Myocyte (in vitro differentiated cells): Measurements from ENCODE around the gene TMEM89. TPM values are rescaled to one million over a fixed set of nuclear protein-coding genes. Genes with fewer than 3 reads are reported as not detected.

Experiments used
- DNase-seq: peaks from one replicate; pipeline ENCODE4 v3.0.0-alpha.2; 2012; ENCODE audit warnings: low read depth
- total RNA-seq: library from RNA; depleted of rRNA; stranded (reverse); fragments of >200 nt; gene quantifications from 2 replicates; pipeline ENCODE4 v1.2.3, GENCODE V29; 2014

TMEM89 gene
- total RNA-seq, 1 donor from 2014 or later = not detected

DNA sequence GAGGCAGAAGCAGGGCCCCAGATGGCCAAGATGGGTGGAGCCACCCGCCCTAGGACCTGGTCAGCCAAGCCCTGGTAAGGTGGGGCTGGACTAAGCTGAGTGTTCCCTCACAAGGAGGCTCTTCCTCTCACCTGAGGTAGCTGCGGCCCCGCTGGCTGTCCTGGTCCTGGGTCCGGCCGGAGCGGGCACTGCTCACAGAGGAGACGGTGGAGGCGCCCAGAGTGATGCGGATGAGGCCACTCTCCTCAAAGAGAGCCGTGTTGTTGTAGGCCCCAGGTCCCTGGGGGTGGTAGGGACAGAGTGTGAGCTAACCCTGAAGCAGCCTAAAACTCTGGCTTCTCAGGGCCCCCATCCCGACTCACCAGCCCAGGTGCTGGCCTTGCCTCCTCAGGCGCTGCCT, 21.0 kb upstream of the TMEM89 start:
- no peak for DNase-seq

DNA sequence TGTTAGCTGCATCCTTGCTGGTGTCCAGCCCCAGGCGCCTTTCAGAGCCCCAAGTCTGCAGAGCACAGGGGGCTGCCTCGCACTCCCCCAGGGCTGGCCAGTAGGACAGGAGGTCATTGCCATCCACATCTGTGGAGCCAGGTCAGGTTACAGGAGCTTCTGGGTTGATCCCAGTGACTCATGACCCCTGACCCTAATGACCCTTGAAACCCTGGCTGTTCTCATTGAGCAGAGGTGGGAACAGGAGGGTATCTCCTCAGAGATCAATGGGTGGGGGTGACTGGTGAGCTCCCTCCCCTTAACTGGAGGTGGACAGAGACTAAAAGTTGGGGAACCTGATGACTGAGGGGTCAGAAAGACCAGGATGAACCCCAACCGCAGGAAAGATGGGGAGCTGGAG, 19.8 kb upstream of the TMEM89 start:
- no peak for DNase-seq

DNA sequence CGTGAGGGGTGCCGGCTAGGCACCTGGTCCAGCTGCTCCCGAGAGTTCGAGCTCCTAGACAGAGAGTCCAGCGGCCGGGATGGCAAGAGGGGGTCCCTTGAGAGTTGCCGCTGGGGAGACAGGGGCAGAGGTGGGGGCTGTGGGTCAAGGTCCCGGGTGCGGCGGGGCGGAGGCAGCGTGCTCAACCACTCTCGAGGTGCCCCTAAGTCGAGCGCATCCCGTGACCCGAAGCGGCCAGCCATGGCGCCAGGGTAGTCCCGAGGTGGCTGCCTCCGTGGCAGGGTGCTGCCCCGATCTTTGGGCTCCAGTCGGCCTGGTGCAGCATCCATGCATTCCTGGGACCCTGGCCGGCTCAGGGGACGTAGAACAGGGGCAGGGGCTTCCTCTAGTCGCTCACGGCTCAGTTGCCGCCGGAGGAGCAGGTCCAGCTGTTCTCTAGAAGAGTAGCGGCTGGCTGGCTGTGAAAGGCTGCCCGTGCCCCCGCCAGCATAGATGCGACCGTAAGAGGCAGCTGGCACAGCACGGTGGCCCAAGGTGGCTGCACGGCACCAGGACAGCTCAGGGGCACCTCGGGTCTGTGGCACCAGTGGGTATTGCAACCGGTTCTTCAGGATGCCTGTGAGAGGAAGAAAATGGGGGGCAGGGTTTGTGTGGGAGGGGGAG, 18.5 kb upstream of the TMEM89 start:
- DNase-seq = no peak

DNA sequence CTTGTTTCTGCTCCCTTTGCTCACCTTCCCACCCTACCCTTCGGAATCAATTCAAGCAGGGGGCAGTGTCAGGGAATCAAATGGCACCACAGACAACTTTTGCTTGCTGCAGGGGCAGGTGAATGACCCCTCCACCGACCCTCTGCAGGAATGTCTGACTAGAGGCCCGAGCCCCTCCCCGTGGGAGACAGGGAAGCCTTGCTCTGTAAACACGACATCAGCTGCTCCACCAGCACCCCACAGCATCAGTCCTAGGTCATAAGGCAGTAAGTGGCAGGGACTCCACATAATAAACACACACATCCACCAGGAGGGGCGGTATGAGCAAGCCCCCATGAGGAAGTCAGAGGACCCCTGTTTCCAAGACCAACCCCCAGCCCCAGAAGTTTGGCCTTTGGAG, 15.7 kb upstream of the TMEM89 start:
- no peak for DNase-seq

DNA sequence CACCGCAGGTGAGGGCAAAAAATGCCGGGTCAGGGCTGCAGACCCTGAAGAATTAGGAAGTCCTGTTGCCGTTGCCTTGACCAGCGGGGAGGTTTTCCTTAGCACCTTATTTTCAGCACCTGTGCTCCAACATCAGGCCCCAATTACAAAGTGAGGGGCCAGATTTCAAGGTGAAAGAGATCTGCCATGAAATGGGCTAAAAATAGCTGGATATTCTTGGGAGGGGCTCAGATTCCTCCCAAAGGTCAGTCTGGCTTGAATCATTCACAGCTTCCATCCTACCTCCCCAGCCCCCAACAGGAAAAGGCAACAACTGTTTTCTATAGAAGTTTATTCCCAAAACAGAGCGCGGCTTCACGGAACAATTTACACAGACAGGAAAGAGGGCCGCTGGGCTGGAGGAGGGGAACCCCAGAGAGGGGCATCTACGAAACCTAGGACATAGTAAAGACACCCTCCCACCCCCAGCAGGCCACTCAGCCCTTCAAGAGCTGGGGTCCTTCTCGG, 14.6 kb upstream of the TMEM89 start:
- DNase-seq = no peak

DNA sequence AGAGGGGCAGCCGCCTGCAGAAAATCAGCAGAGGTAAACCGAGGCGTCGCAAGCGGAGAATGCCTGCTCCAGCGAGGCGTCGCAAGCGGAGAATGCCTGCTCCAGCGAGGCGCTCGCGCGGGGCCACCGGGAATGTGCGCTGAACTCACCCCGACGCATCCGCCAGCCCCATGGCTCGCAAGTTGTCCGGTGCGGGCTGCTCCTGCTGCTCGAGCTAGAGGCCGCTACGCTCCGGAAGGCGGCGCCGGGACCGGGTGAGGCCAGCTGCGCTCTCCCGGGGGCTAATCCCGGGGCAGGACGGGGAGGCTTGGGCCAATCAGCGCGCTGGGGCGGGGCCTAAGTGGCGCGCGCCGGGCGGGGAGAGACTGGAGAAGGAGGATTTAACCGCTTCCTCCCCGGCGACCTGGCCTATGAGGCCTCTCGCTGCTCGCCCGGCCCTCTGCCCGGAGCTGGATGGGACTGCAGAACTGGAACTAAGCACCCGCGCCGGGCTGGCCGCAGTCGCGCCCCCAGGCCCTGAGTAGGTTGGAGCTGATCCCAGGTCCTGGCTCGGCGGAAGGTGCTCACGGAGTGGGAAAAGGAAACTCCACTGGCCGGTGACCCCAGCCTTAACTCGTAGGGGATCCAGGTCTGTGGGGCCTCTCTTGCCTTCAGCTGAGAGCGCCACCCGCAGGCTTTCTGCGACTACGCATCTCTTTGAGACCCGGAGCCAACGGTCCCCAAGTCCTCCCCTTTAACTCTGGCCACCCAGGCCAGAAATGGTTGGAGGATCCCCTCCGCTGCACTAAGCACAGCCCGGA, 13.9 kb upstream of the TMEM89 start, which contains the start of gene SLC26A6:
Gene SLC26A6 (minus strand): TSS at position 240 of the 800 bp plus-strand sequence. CDS start 68 bp downstream, at position 172.
- DNase-seq = peak; percentile 98

DNA sequence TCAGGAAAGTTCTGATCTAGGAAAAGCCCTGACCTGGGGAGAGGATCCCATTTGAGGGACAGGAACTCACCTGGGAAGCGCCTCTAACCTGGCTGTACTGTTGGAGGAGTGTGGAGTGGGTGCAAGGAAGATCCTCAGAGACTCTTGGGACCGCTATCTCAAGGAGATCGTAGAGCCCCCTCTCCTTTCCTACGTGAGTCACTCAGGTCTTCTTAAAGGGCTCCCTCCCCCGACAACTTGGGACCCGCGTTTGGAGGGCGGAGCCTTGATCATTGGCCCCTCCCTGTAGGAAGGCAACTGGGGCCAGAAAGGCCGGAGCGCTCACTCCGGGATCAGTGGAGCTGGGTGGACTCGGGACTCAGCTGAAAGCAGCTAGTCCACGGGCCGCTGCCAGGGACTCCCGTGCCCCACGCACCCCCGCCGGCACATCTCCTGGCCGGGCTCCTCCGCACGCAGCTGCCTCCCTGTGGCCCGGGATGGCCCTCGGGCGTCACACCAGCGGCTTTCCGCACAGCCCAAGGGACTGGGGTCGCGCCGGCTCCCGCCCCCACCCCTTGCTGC, 13.2 kb upstream of the TMEM89 start:
- peak; percentile 73 for DNase-seq

DNA sequence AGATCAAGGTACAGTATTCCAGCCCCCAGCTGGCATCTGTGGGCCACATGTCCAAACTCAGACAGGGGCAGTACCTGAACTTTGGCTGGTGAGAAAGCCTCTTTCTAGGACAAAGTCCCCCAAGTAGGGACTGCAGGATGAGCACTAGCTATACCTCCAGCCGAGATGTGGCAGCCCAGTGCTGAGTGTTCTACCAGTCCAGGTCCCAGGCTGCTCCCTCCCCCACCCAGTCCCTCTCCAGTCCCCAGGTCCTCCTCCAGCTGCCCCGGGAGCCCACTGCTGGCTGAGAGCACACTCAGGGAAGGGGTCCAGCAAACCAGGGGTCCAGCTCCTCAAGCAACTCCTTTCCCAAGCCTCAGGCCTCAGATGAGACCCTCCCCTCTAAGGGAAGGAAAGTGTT, 12.2 kb upstream of the TMEM89 start:
- no peak for DNase-seq

DNA sequence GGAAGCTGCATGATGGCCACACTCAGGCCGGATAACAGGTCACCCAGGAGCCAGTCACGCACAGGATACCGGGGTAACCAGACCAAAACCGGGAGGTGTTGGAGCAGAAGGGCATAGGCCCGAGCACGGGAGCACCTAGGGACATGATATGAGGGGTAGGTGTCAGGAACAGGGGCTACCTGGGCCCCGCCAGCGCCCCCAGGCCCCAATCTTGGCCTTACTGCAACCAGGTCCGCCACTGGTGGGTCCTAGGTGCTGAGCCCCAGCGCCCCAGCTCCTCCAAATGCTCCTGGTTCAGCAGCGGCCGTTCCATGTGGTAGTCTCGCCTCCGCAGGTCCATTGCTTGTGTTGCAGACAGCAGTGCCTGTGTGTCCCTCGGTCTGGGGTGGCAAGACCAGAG, 11.7 kb upstream of the TMEM89 start:
- DNase-seq = no peak

DNA sequence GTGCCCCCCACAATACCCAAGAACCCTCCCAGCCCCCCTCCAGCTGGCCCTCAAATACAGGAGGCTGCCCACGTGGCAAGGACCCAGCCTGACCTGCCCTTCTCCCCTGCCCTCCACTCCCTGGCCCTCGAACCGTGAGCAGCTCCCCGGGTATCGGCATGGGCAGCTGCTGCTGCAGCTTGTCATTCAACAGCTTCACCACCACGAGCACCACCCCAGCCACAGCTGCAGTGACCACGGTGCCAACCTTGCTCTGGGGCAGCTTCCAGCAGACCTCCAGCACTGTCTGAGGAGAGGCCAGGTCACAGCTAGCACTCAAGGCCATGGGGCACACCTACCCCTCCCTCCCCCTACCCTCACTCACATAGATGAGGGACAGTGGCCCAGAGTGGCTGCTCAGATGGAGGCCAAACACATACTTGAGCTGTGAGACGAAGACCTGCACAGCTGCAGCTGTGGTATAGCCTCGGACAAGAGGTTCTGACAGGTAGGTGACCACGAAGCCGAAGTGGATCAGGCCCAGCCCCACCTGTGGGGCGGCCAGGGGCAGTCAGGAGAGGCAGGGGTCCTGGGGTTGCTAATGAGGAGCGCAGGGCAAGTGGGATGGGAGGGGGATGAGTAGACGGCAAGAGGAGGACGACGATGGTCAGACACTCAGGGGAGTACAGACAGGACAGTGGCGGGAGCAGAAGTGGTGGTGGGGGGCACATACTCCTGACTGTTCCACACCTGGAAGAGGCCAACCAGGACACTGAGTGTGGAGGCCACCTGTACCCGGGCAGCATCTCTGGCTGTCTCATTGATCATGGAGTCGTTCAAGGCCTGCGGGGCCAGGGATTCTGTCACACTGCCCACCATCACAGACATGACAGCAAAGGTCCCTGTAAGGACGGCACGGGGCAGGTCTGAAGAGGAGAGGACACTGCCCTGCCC, 10.2 kb upstream of the TMEM89 start:
- DNase-seq = peak; percentile 93

DNA sequence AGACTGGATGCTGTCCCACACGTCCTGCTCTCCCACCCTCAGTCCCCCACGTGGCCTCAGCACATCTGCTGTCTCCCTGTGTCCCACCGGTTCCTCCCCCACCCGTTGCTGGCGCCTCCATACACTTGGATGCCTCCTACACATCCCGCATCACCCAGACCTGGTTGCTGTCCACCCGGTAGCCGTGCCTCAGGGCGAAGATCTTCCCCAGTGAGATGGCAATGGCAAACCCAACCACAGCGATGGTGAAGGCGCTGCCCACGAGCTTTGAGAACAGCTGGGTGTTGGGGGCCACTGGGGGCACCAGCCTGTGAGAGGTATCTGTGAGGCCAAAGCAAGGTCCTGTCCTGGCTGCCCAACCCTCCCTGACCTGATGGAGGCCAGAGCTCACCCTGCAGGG, 9.3 kb upstream of the TMEM89 start:
- DNase-seq = peak; percentile 55

DNA sequence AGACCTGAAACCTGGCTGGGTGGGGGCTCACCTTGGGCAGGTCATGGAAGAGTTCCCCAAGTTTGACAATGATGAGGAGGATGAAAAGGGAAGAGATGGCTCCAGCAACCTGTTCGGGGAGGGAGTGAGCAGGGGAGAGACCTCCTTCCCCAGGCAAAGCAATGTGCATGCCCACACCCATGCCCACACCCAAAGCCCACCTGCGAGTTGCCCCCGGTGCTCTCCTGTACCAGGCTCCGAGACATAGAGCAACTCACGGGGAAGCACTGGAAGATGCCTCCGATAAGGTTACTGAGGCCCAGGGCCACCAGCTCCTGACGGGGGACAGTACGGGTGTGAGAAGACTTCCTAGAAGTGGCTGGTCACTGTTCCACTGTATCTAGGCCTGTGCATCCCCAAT, 8.8 kb upstream of the TMEM89 start:
- no peak for DNase-seq

DNA sequence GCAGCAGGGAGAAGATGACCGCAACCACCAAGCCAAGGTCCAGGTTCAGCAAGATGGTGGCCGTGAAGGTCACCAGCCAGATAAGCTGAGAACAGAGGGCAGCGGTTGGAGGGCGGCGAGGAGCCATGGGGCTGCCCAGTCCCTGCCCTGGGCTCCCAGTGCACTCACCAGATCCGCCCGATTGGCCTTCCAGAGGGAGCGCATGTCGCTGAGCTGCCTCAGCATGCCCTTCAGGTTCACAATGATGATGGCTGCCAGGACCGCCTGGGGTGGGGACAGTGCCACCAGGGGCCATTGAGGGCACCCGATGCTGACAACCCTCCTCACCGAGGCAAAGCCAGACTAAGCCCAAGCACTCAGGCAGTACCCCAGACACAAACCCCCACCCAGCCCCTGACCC, 8.3 kb upstream of the TMEM89 start:
- no peak for DNase-seq

DNA sequence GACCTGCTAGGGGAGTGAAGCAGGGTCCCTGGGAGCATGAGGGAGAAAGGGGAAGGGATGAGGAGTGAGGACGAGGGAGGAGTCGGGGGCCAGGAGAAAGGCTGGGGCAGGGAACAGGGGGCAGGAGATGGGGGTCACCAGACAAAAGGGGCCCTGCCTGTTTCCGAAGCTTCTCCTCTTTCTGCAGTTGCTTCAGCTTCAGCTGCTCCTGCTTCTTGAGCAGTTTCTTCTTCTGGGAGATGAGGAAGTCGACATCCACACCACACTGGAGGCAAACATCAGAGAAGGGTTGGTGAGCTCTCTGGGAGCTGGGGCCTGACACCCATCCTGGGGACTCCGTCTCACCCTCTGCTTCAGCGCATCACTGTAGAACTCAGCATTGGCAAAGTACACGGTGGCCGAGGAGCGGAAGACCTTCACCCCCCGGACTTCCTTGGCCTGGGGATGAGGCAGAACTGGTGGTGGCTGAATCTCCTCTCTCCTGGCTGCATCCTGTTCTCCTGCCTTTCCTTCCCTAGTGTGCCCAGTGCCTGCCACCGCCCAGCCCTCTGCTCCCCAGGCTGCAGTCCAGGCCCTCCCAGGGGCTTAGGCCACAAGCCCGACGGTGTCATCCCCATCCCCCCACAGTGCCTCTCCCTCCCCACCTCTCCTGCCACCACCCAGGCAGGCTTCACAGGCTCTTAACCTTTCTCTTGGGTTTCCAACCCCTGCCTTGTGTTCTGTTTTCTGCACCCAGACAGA, 6.9 kb upstream of the TMEM89 start:
- DNase-seq = no peak

DNA sequence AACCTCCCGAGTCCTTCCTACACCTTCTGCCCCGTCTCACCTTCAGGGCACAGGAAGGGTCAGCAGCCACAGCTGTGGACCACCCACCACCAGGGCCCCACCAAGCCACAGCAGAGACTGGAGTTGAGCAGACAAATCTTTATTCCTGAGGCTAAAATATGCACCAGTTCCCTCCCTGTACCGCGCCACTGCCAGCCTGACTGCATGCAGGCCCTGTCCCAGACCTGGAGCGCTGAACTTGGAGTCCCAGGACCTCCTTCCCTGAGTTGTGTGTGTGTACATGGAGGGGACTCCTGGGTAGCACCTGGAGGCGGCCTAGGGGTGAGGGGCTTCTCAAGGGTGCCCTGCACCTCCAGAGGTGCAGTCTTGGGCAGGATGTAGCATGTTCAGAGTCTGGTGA, 4.0 kb upstream of the TMEM89 start:
- DNase-seq = no peak

DNA sequence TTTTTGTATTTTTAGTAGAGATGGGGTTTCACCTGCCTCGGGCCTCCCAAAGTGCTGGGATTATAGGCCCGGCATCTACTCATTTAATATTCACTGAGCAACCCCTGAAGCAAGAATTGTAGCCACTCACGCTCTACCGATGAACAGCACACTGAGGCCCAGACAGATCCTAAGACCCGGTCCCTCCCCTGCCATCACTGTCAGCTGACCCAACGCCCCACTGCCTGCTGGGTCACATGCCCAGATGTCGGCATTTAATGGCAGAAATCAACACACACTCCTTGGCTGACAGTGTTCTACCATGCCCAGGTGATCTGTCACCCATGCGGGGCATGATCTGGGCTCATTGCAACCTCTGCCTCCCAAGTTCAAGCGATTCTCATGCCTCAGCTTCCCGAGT, 3.2 kb upstream of the TMEM89 start:
- no peak for DNase-seq

DNA sequence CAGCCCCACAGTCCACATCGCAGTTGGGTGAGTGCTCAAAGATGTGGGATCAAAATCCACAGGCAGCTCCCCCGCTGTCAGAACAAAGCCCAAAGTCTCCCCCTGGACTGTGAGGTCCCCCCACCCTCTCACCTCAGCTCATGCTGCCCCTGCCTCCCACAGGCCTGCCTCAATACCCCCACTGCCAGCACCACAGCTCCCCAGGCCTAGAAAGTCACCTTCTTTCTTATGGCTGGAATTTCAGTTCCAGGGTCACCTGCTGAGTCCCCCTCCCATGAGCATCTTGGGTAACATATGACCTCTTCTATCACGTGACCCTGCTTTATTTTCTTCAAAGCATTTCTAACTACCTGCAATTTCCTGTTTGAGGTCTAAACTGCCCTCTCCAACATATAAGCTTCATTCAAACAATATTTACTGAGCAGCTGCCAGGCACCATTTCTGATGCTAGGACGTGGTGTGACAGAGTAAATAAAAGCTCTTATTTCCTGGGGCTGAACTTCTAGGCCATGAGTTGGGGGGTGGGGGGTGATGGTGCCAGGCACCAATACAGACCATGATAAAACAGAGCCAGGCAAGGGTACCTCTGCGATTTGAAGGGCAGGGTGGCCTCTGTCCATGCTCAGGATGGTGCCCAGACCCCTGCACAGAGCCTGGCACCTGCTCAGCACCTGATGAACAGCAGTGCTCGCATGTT, 2.4 kb upstream of the TMEM89 start:
- DNase-seq = no peak

DNA sequence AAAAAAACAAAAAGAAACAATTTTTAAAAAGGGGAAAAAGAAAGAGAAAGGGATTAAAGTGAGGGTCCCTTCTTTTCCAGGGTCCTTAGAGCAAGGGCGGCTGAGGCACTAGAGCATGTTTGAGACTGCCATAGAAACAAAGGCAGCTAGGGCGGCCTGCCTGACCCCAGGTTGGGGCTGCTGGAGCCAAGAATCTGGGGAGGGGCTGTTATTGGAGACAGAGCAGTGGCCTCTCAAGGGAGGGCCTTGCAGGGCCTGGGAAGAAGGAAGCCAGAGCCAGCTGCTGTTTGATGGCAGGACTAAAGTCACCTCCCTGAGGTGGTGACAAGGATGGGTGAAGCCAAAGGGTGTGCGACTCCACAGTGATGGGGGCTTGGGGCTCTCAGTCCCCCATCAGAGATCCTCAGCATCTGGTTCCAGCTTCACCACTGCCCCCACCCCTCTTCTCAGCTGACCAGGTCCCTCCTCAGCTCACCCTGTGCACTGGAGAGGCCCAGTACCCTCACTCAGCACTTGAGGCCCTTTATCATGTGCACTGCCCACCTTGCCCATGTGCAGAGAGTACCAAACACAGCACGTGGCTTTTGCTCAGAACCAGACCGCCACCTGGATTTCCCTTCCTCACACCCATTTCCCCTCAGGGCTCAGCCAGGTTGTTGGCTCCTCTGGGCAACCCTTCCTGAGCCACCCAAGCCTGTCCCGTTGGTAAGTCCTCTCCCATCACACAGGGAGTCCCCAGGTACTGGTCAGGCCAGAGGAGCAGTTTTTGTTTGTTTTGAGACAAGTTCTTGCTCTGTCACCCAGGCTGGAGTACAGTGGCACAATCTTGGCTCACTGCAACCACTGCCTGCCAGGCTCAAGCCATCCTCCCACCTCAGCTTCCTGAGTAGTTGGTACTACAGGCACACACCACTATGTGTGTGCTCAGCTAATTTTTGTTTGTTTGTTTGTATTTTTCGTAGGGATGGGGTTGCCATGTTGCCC, 1.7 kb downstream of the TMEM89 start:
- DNase-seq = no peak

DNA sequence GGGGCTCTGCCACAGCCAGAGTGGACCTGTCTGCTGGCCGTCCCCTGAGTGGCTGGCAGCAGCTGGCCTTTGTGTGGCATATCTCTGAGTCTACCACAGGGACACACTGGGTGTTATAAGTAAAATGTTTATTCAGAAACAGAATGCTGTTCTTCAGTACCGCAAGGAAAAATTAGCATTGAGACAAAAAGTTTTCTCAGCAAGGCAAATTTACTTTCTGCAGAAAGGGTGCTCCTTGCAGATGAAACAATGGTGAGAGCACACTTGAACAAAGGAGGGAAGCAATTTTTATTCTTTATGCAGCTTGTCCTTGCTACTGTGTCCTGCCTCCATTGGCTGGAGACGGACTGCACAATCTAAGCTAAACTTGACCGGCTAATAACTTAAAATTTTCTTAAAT, 4.0 kb downstream of the TMEM89 start:
- no peak for DNase-seq
